GM12878 (cell line): ENCODE results near the gene TEX101. TPM values are rescaled to one million over a fixed set of nuclear protein-coding genes. Genes with fewer than 3 reads are reported as not detected.

Experiments used
- ATAC-seq: fragments of 200-7000 bp; cut with Tn5 transposase; 3 replicates; pipeline ENCODE4 v1.9.1; 2020; ENCODE audit warnings: mild to moderate bottlenecking, moderate library complexity
- BruUV-seq: library from RNA; stranded (reverse); fragments of 400-500 nt; replicated peaks from 2 replicates; lab custom pipeline; 2021; lab: Mats Ljungman, UMichigan
- CTCF ChIA-PET: fragments of 300-600 bp; sonication (Branson Sonifier 250); formaldehyde crosslinking; extraction: SDS; loops from one replicate; lab custom pipeline; 2021; ENCODE audit warnings: inconsistent platforms; lab: Yijun Ruan, JAX
- POLR2A ChIA-PET: fragments of 350-600 bp; formaldehyde crosslinking; extraction: SDS; loops from one replicate; lab custom pipeline; 2021; ENCODE audit warnings: inconsistent platforms; lab: Charles Lee
- RAD21 ChIA-PET: fragments of 300-600 bp; sonication (Branson Sonifier 250); formaldehyde crosslinking; loops from one replicate; lab custom pipeline; 2023; ENCODE audit warnings: antibody characterized with exemption; ENCODE audit not compliant: unreplicated experiment; lab: Charles Lee
- SMC1A ChIA-PET: fragments of 300-600 bp; sonication (Branson Sonifier 250); formaldehyde crosslinking; loops from one replicate; lab custom pipeline; 2023; ENCODE audit not compliant: unreplicated experiment, uncharacterized antibody; lab: Charles Lee
- DNase-seq: peaks from one replicate; pipeline ENCODE4 v3.0.0-alpha.2; 2011; ENCODE audit warnings: low read depth, low spot score
- FAIRE-seq: peaks from 3 replicates; lab custom pipeline; 2011; peaks lifted over from hg19 to GRCh38; lab: Jason Lieb, UNC
- H2AFZ ChIP-seq: 2 replicates; pipeline ENCODE4 v1.6.0; 2011; ENCODE audit warnings: low read depth, low read length, control low read depth; ENCODE audit not compliant: control insufficient read depth
- H3K27ac ChIP-seq: 2 replicates; pipeline ENCODE4 v1.5.1; 2011; ENCODE audit warnings: control low read depth; ENCODE audit not compliant: control insufficient read depth, insufficient read depth
- H3K27me3 ChIP-seq, 2 experiments: replicated peaks in 1 of 2; 2 replicates each; pipeline versions ENCODE4 v1.6.0 to v1.6.1; 2011; ENCODE audit warnings: low read length in 1 of 2; ENCODE audit not compliant: control insufficient read depth in 2 of 2, insufficient read depth in 2 of 2
- H3K36me3 ChIP-seq, 2 experiments: 2 replicates each; pipeline ENCODE4 v1.5.1; 2011; ENCODE audit warnings: low read length in 1 of 2; ENCODE audit not compliant: control insufficient read depth in 2 of 2, insufficient read depth in 2 of 2
- H3K4me1 ChIP-seq: 2 replicates; pipeline ENCODE4 v1.6.1; 2011; ENCODE audit warnings: mild to moderate bottlenecking, low read length, moderate library complexity, mixed read lengths; ENCODE audit not compliant: control insufficient read depth, insufficient read depth
- H3K4me2 ChIP-seq: 2 replicates; pipeline ENCODE4 v1.6.0; 2011; ENCODE audit warnings: control low read depth; ENCODE audit not compliant: control insufficient read depth, insufficient read depth
- H3K4me3 ChIP-seq: fragments of 200-600 bp; sonication (generic); 2 replicates; pipeline ENCODE4 v1.5.1; 2016
- H3K79me2 ChIP-seq: 2 replicates; pipeline ENCODE4 v1.6.0; 2011; ENCODE audit warnings: low read length; ENCODE audit not compliant: control insufficient read depth, insufficient read depth
- H3K9ac ChIP-seq: 2 replicates; pipeline ENCODE4 v1.8.0; 2011; ENCODE audit warnings: low read length, control low read depth, mixed read lengths; ENCODE audit not compliant: control insufficient read depth, insufficient read depth
- H3K9me3 ChIP-seq: replicated peaks from 3 replicates; pipeline ENCODE4 v1.5.1; 2011; ENCODE audit warnings: mild to moderate bottlenecking, low read length; ENCODE audit not compliant: control insufficient read depth, insufficient read depth
- H4K20me1 ChIP-seq: 2 replicates; pipeline ENCODE4 v1.6.0; 2011; ENCODE audit not compliant: control insufficient read depth, insufficient read depth
- FOS ChIP-seq: IDR thresholded peaks from 3 replicates; pipeline ENCODE4 v1.6.1; 2011; ENCODE audit warnings: borderline replicate concordance; ENCODE audit not compliant: insufficient read length; ENCODE audit errors: extremely low read depth
- MLLT1 ChIP-seq: fragments of 450-650 bp; IDR thresholded peaks from 2 replicates; pipeline ENCODE4 v1.6.1; 2016; ENCODE audit warnings: mild to moderate bottlenecking
- PRDM15 ChIP-seq: fragments of 450-650 bp; formaldehyde crosslinking; IDR thresholded peaks from 2 replicates; pipeline ENCODE4 v1.4.0; 2020; ENCODE audit warnings: mild to moderate bottlenecking, moderate library complexity
- SREBF1 ChIP-seq: IDR thresholded peaks from 2 replicates; pipeline ENCODE4 v1.6.1; 2012; ENCODE audit warnings: mild to moderate bottlenecking, low read length
- SRF ChIP-seq, 2 experiments: IDR thresholded peaks; 2 replicates each; pipeline ENCODE4 v1.6.1; 2011; ENCODE audit warnings: low read depth in 2 of 2, low read length in 2 of 2, mild to moderate bottlenecking in 1 of 2, moderate library complexity in 1 of 2
- STAT3 ChIP-seq: IDR thresholded peaks from 2 replicates; pipeline ENCODE4 v1.6.1; 2011; ENCODE audit warnings: low read depth, low read length, improper control_type of control experiment
- WGBS: methylation state at CpG from one replicate; pipeline ENCODE4 v1.1.6; 2016; ENCODE audit warnings: low lambda C conversion rate; ENCODE audit not compliant: insufficient replicate concordance, insufficient coverage; ENCODE audit errors: missing lambda C conversion rate; 5-methylcytosine and 5-hydroxymethylcytosine counted together
- in situ Hi-C: fragments of 300-500 bp; cut with MboI; formaldehyde crosslinking; loops from 9 replicates; pipeline ENCODE4 v1.14.3; 2018; ENCODE audit warnings: mixed read lengths
- intact Hi-C: fragments of 100-400 bp; cut with micrococcal nuclease; formaldehyde crosslinking; loops from one replicate; pipeline ENCODE4 v1.14.2; 2022; ENCODE audit not compliant: unreplicated experiment
- polyA plus RNA-seq, 11 experiments: library from polyadenylated mRNA; depleted of rRNA in 4 of 11; unstranded in 6 of 11; stranded (reverse) in 5 of 11; fragments of >200 nt; fragmentation: Nextera tagmentation in 4 of 11; fragmentation: Illumina TruSeq in 1 of 11; extraction: Ambion mirVana in 4 of 11; extraction: Trizol in 1 of 11; gene quantifications; 1 replicate in 1 of 11; 2 replicates in 10 of 11; pipeline versions ENCODE4 v1.2.1 to v1.2.3, GENCODE V29; 2011 to 2016; ENCODE audit warnings: inconsistent platforms in 2 of 11, missing spikeins in 2 of 11, low read depth in 1 of 11
- total RNA-seq, 4 experiments: library from RNA; depleted of rRNA in 3 of 4; stranded (reverse); fragments of >200 nt in 3 of 4; fragmentation: Illumina TruSeq in 1 of 4; extraction: Trizol in 1 of 4; gene quantifications; 2 replicates each; pipeline versions ENCODE4 v1.2.1 to v1.2.3, GENCODE V29; 2013 to 2021

The TEX101 gene
- total and polyA plus RNA-seq, 10 of the 15 experiments (the other 5 are each of a cell fraction or from before 2014, with no cell fraction given): not detected

- no peaks in the 10 kb centered on the region for H3K79me2 ChIP-seq
- no peaks in the 10 kb centered on the region; the same call in 2 of the 3 replicates for H3K9me3 ChIP-seq
- peaks cover 0 to 2% of the 10 kb centered on the region in 2 experiments; a peak in 1 of 4 replicates for H3K27me3 ChIP-seq
- in situ Hi-C loops (loop anchor here (5.0 to 10.0 kb wide), 2 partner anchors 78 to 360 kb away; partner anchors contain the start of gene LYPD5), intact Hi-C loops (loop anchor here (5.0 to 10.0 kb wide), 3 partner anchors 58 to 340 kb away; partner anchors contain the start of genes KCNN4 and PHLDB3)
- CTCF ChIA-PET: interaction anchor here (1.1 to 6.6 kb wide), 4 partner anchors 12 to 150 kb away, joined by 3 to 393 read pairs (median 12); no protein-coding TSS in a partner anchor
- RAD21 ChIA-PET: interaction anchor here (9.1 kb wide), 1 partner anchor 74 kb away, joined by 186 read pairs; no protein-coding TSS in a partner anchor
- no peak overlapping the region for H3K4me3 ChIP-seq
- H3K27ac ChIP-seq: no peak overlapping the region
- WGBS: 63% methylated on average over 15 of the region's 15 CpGs
- no TSS peak for BruUV-seq
- no peak for DNase-seq
- H3K4me2 ChIP-seq: no peak overlapping the region
- H3K36me3 ChIP-seq: no peaks in the 10 kb centered on the region
- SMC1A ChIA-PET: interaction anchor here (1.5 to 6.3 kb wide), 3 partner anchors 12 to 75 kb away, joined by 3 to 194 read pairs (median 5); no protein-coding TSS in a partner anchor
- TF ChIP-seq STAT3: no peak
- no peak for TF ChIP-seq SREBF1
- TF ChIP-seq SRF (IDR thresholded peaks at IDR 0.05; ENCODE audit: low read depth in 2 of 2, low read length in 2 of 2): no peak
- TF ChIP-seq MLLT1: no peak
- no peak for TF ChIP-seq FOS
- TF ChIP-seq PRDM15 (CRISPR knock-in tag): no peak
- H4K20me1 ChIP-seq: no peaks in the 10 kb centered on the region
- H3K4me1 ChIP-seq: no peaks in the 10 kb centered on the region
- no peak overlapping the region for H3K9ac ChIP-seq
- FAIRE-seq: no peak
- no peak overlapping the region for H2AFZ ChIP-seq
- ATAC-seq: no peak
- POLR2A ChIA-PET: interaction anchor here (1.0 kb wide), 1 partner anchor 19 kb away, joined by 3 read pairs; no protein-coding TSS in a partner anchor
Measured at GRCh38 chr19:43444531-43445287, 30.0 kb downstream of the TEX101 start.
